ENCODE data around the gene SPATA2.

The SPATA2 gene

GRCh38 chr20:49853640-49854039 lies 61.7 kb downstream of the SPATA2 start:
- DNase-seq: peak; percentile 31

Data from amniotic stem cell (primary cell).